ENCODE results near the gene GPRIN1. TPM values are rescaled to one million over a fixed set of nuclear protein-coding genes. Genes with fewer than 3 reads are reported as not detected.

The GPRIN1 gene
- total RNA-seq, 1 donor from 2014 or later = 0.67 TPM

- H3K9me3 ChIP-seq (ENCODE audit: low read depth) = peaks cover 6% of the 10 kb centered on the region
- peak overlapping the region; percentile 2 for H3K4me3 Mint-ChIP-seq
- H3K36me3 Mint-ChIP-seq = peaks cover 4% of the 10 kb centered on the region
- no peaks in the 10 kb centered on the region for H4K20me1 ChIP-seq (ENCODE audit: low read depth)
- no peak overlapping the region for H3K27ac ChIP-seq
- no peak overlapping the region for H3K4me2 ChIP-seq
- H3K4me3 ChIP-seq = no peak overlapping the region
- H3K4me1 ChIP-seq = no peaks in the 10 kb centered on the region
- TF ChIP-seq CTCF (IDR thresholded peaks at IDR 0.05) = no peak
- TF ChIP-seq EZH2 (IDR thresholded peaks at IDR 0.05) = no peak
- no peak for TF ChIP-seq EZH2phosphoT487 (IDR thresholded peaks at IDR 0.05)
- H3K27me3 ChIP-seq = no peaks in the 10 kb centered on the region
- peaks cover 4% of the 10 kb centered on the region for H3F3A ChIP-seq (ENCODE audit: low read depth)
- H3K36me3 ChIP-seq = no peaks in the 10 kb centered on the region
- no peak for DNase-seq (ENCODE audit: low spot score)
- H3K9ac ChIP-seq = no peak overlapping the region
- H3K79me2 ChIP-seq (ENCODE audit: low read depth) = no peaks in the 10 kb centered on the region
- peaks cover 6% of the 10 kb centered on the region for H3K9me3 Mint-ChIP-seq
- H3K27ac Mint-ChIP-seq = peak overlapping the region; percentile 11
- H2AFZ ChIP-seq (replicated peaks) = no peak overlapping the region
- no peaks in the 10 kb centered on the region for H3K4me1 Mint-ChIP-seq
- H3K27me3 Mint-ChIP-seq (ENCODE audit: insufficient read depth, low read depth) = peaks cover 12% of the 10 kb centered on the region
These were observed 21.7 kb downstream of the GPRIN1 start for GRCh38 chr5:176588297-176588696.

- H3K27me3 ChIP-seq = no peaks in the 10 kb centered on the region
- H3F3A ChIP-seq (ENCODE audit: low read depth) = peaks cover 4% of the 10 kb centered on the region
- H3K9ac ChIP-seq = no peak overlapping the region
- Mint-ChIP-seq H3K27ac (no peak overlapping the region), H3K27me3 (ENCODE audit: insufficient read depth, low read depth) (peaks cover 13% of the 10 kb centered on the region), H3K9me3 (peaks cover 6% of the 10 kb centered on the region), H3K36me3 (peaks cover 2% of the 10 kb centered on the region), H3K4me1 (no peaks in the 10 kb centered on the region), H3K4me3 (no peak overlapping the region)
- no peaks in the 10 kb centered on the region for H3K79me2 ChIP-seq (ENCODE audit: low read depth)
- no peaks in the 10 kb centered on the region for H4K20me1 ChIP-seq (ENCODE audit: low read depth)
- no peak overlapping the region for H2AFZ ChIP-seq (replicated peaks)
- H3K9me3 ChIP-seq (ENCODE audit: low read depth) = peaks cover 6% of the 10 kb centered on the region
- no peak overlapping the region for H3K4me2 ChIP-seq
- no peak overlapping the region for H3K27ac ChIP-seq
- no peak for DNase-seq (ENCODE audit: low spot score)
- H3K4me1 ChIP-seq = no peaks in the 10 kb centered on the region
- no peak for TF ChIP-seq EZH2 (IDR thresholded peaks at IDR 0.05)
- TF ChIP-seq EZH2phosphoT487 (IDR thresholded peaks at IDR 0.05) = no peak
- no peak for TF ChIP-seq CTCF (IDR thresholded peaks at IDR 0.05)
- H3K4me3 ChIP-seq = no peak overlapping the region
- no peaks in the 10 kb centered on the region for H3K36me3 ChIP-seq
These were observed 22.6 kb downstream of the GPRIN1 start for GRCh38 chr5:176587398-176587797.

DNA sequence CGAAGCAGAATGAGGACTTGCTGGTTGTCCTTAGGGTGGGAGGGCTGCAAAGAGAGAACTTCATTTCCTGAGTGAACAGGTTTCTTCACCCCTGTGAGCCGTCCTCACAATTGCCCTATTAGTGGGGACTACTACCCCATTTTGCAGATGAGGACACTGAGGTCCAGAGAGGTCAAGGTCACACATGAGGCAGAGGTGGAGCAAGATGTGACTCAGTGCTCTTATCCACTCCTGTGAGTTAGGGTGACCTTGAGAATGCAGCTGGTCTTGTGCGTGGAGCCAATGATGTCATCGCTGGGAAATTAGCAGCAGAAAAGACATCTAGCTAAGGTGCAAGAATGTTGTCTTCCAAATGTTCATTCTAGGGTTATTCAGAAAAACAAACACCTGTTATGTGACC lies 26.9 kb downstream of the GPRIN1 start:
- H3K9me3 ChIP-seq (ENCODE audit: low read depth) = peaks cover 6% of the 10 kb centered on the region
- H3K9ac ChIP-seq = no peak overlapping the region
- H3F3A ChIP-seq (ENCODE audit: low read depth) = no peaks in the 10 kb centered on the region
- Mint-ChIP-seq H3K9me3 (peaks cover 6% of the 10 kb centered on the region), H3K4me3 (no peak overlapping the region), H3K36me3 (no peaks in the 10 kb centered on the region), H3K4me1 (no peaks in the 10 kb centered on the region), H3K27me3 (ENCODE audit: insufficient read depth, low read depth) (peaks cover 12% of the 10 kb centered on the region), H3K27ac (no peak overlapping the region)
- no peaks in the 10 kb centered on the region for H3K36me3 ChIP-seq
- H3K27ac ChIP-seq = no peak overlapping the region
- peaks cover 8% of the 10 kb centered on the region for H3K27me3 ChIP-seq
- no peak overlapping the region for H3K4me3 ChIP-seq
- no peaks in the 10 kb centered on the region for H3K4me1 ChIP-seq
- TF ChIP-seq EZH2phosphoT487 (IDR thresholded peaks at IDR 0.05) = no peak
- no peak for TF ChIP-seq CTCF (IDR thresholded peaks at IDR 0.05)
- no peak for TF ChIP-seq EZH2 (IDR thresholded peaks at IDR 0.05)
- H4K20me1 ChIP-seq (ENCODE audit: low read depth) = no peaks in the 10 kb centered on the region
- no peak overlapping the region for H3K4me2 ChIP-seq
- no peak for DNase-seq (ENCODE audit: low spot score)
- no peaks in the 10 kb centered on the region for H3K79me2 ChIP-seq (ENCODE audit: low read depth)
- no peak overlapping the region for H2AFZ ChIP-seq (replicated peaks)
